Esophagus squamous epithelium (tissue), 5 donors: ENCODE data around the gene GSTO2. TPM values are rescaled to one million over a fixed set of nuclear protein-coding genes. Genes with fewer than 3 reads are reported as not detected.

Source experiments
- DNase-seq: peaks from one replicate; lab custom pipeline; 2025; lab: John Stamatoyannopoulos, UW
- H3K27ac ChIP-seq, 4 donors: fragments of 200-600 bp; sonication (generic); one replicate each; pipeline ENCODE4 v1.5.1; 2016 to 2019; ENCODE audit warnings: mild to moderate bottlenecking in 1 of 4
- H3K27me3 ChIP-seq, 4 donors: fragments of 200-600 bp; sonication (generic); 1 replicate in 3 of 4; 2 replicates in 1 of 4; pipeline versions ENCODE4 v1.5.1 to v1.6.0; 2017 to 2021; ENCODE audit warnings: antibody characterized with exemption in 1 of 4
- H3K36me3 ChIP-seq, 3 donors: fragments of 200-600 bp; sonication (generic); one replicate each; pipeline ENCODE4 v1.5.1; 2016 to 2019
- H3K4me1 ChIP-seq, 3 donors: fragments of 200-600 bp; sonication (generic); one replicate each; pipeline ENCODE4 v1.5.1; 2017 to 2019
- H3K4me3 ChIP-seq, 4 donors: fragments of 200-600 bp; sonication (generic); 1 replicate in 3 of 4; 2 replicates in 1 of 4; pipeline ENCODE4 v1.5.1; 2016 to 2019; ENCODE audit warnings: mild to moderate bottlenecking in 2 of 4, moderate library complexity in 1 of 4
- H3K9me3 ChIP-seq, 3 donors: fragments of 200-600 bp; sonication (generic); one replicate each; pipeline ENCODE4 v1.5.1; 2016 to 2019
- POLR2A ChIP-seq, 4 donors: fragments of 450-650 bp; IDR thresholded peaks; one replicate each; pipeline ENCODE4 v1.6.1; 2017; ENCODE audit warnings: antibody characterized with exemption in 4 of 4, mild to moderate bottlenecking in 4 of 4, moderate library complexity in 3 of 4
- WGBS, 2 donors: methylation state at CpG; one replicate each; pipeline ENCODE4 v1.1.5; 2018; 5-methylcytosine and 5-hydroxymethylcytosine counted together
- intact Hi-C: fragments of 100-400 bp; cut with DNase I; formaldehyde crosslinking; loops from one replicate; pipeline ENCODE4 v1.15.0; 2022
- small RNA-seq, 4 donors: library from RNA; depleted of rRNA; stranded (forward); fragments of <200 nt; gene quantifications; one replicate each; pipeline ENCODE3, GENCODE V24; 2016
- total RNA-seq, 4 donors: library from RNA; depleted of rRNA; stranded (reverse); fragments of >200 nt; gene quantifications; one replicate each; pipeline ENCODE4 v1.1.0, GENCODE V29; 2016
- TF ChIP-seq, protein P1 (sequence below), 6 experiments: fragments of 450-650 bp in 4 of 6; fragments of 200-600 bp in 2 of 6; sonication (generic) in 2 of 6; IDR thresholded peaks; one replicate each; pipeline ENCODE4 v1.5.1; 2016 to 2019; ENCODE audit warnings: antibody characterized with exemption in 6 of 6, mild to moderate bottlenecking in 4 of 6, moderate library complexity in 4 of 6
- donor health status: DM: yes; HTN: yes; CAD: no.

Gene GSTO2
- total RNA-seq, 4 donors from 2014 or later: 6.1 to 20.6 (median 13.8) TPM

DNA sequence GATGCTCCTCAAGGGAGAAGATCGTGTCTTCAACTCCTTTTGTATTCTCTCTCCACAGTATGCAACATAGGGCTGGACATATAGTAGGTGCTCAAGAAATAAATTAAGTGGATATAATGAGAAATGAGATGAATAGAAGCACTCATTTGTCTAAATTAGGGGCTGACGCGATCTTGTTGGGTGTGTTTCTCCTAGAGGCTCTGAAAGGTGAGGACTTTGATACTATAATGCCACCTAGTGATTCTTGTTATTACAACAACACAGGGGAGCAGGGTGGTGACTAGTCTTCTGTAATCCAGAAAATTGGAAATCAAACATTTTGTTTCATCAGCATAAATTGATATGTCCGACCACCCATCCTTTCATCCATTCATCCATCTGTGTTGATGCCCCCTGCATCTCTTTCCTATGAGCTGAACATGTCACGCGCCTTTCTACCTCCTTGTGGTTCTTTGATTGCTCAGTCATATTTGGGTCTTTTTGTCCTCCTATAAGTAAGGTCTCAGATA, 81.2 kb downstream of the GSTO2 start:
- intact Hi-C loops: loop anchor here (5.0 kb wide), 1 partner anchor 58 kb away; no protein-coding TSS in a partner anchor

DNA sequence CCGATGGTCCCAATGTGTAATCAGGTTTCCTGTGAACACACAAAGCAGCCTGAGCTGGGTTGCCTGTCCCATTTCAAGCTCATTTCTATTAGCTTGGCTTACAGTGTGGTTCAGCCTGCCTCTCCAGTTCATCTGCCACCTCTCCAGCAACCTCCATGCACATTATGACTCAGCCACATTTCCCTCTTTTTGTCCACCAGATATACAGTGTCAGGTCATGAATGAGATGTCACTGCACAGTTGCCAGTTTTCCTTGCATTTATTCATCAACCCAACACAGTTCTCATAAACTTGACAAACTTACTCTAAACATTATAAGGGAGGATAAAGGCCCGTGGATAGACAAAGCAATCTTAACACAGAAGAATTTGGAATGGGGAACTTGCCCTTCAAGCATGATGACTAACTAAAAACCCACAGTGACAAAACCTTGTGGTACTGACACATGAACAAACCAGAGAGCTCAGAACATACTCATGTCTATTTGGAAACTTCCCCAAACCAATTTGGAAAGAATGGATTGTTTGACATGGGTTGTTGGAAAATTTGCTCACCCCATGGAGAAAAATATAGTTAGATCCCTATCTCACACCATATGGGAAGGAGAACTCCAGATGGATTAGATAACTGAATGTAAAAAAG, 82.2 kb downstream of the GSTO2 start:
- intact Hi-C loops: loop anchor here (5.0 kb wide), 1 partner anchor 59 kb away; no protein-coding TSS in a partner anchor
- Histone ChIP-seq H3K4me1 (peaks cover 13 to 56% (median 15%) of the 10 kb centered on the region in 3 donors), H3K36me3 (no peaks in the 10 kb centered on the region), H3K27me3 (no peaks in the 10 kb centered on the region), H3K27ac (peak overlapping the region; percentile 63 to 86 (median 78)), H3K4me3 (no peak overlapping the region), H3K9me3 (no peaks in the 10 kb centered on the region)
- WGBS, 2 donors: 0 to 20% methylated on average over 1 to 2 of the region's 2 CpGs
- DNase-seq: no peak
- no peak for TF ChIP-seq POLR2A (IDR thresholded peaks at IDR 0.05)
- TF ChIP-seq, protein P1, sequence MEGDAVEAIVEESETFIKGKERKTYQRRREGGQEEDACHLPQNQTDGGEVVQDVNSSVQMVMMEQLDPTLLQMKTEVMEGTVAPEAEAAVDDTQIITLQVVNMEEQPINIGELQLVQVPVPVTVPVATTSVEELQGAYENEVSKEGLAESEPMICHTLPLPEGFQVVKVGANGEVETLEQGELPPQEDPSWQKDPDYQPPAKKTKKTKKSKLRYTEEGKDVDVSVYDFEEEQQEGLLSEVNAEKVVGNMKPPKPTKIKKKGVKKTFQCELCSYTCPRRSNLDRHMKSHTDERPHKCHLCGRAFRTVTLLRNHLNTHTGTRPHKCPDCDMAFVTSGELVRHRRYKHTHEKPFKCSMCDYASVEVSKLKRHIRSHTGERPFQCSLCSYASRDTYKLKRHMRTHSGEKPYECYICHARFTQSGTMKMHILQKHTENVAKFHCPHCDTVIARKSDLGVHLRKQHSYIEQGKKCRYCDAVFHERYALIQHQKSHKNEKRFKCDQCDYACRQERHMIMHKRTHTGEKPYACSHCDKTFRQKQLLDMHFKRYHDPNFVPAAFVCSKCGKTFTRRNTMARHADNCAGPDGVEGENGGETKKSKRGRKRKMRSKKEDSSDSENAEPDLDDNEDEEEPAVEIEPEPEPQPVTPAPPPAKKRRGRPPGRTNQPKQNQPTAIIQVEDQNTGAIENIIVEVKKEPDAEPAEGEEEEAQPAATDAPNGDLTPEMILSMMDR (IDR thresholded peaks at IDR 0.05): no peak

More for the DNA sequence above, 81.2 kb downstream of the GSTO2 start:
- Histone ChIP-seq H3K36me3 (no peaks in the 10 kb centered on the region), H3K9me3 (no peaks in the 10 kb centered on the region), H3K4me1 (peaks cover 13 to 56% (median 15%) of the 10 kb centered on the region in 3 donors), H3K27me3 (no peaks in the 10 kb centered on the region), H3K27ac (peak overlapping the region; percentile 66 to 86 (median 78)), H3K4me3 (peak overlapping the region in 3 of 4 donors; percentile 8 to 44 (median 17))
- 18 to 25% methylated on average over 6 of the region's 6 CpGs for WGBS, 2 donors
- TF ChIP-seq, protein P1 (IDR thresholded peaks at IDR 0.05): peak; percentile 38 to 82 (median 58)
- TF ChIP-seq POLR2A (IDR thresholded peaks at IDR 0.05): no peak
- no peak for DNase-seq

DNA sequence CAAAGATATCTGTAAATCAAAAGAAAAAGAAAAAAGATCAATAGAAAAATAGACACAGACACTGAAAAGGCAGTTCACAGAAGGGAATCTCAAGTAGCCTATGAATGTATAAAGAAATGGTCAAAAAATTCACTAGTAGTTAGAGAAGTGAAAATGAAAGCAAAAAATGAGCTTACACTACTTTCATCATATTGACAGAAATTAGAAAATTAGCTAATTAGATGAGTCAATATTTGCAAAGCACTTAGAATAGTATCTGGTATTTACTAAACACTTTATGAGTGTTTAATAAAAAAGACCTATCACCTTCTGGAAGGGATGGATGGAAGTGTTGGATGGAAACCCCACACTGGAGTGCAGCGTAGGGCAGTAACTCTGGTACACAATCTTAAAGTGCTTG, 82.9 kb downstream of the GSTO2 start:
- H3K27ac ChIP-seq: peak overlapping the region in 3 of 4 donors; percentile 63 to 85 (median 71)
- H3K4me1 ChIP-seq: peaks cover 13 to 56% (median 15%) of the 10 kb centered on the region in 3 donors
- no peaks in the 10 kb centered on the region for H3K9me3 ChIP-seq
- DNase-seq: no peak
- no peak overlapping the region for H3K4me3 ChIP-seq
- 72 to 85% methylated on average over 1 of the region's 1 CpG for WGBS, 2 donors
- no peaks in the 10 kb centered on the region for H3K27me3 ChIP-seq
- intact Hi-C loops: loop anchor here (5.0 kb wide), 1 partner anchor 60 kb away; no protein-coding TSS in a partner anchor
- TF ChIP-seq, protein P1 (IDR thresholded peaks at IDR 0.05): no peak
- no peak for TF ChIP-seq POLR2A (IDR thresholded peaks at IDR 0.05)
- no peaks in the 10 kb centered on the region for H3K36me3 ChIP-seq

DNA sequence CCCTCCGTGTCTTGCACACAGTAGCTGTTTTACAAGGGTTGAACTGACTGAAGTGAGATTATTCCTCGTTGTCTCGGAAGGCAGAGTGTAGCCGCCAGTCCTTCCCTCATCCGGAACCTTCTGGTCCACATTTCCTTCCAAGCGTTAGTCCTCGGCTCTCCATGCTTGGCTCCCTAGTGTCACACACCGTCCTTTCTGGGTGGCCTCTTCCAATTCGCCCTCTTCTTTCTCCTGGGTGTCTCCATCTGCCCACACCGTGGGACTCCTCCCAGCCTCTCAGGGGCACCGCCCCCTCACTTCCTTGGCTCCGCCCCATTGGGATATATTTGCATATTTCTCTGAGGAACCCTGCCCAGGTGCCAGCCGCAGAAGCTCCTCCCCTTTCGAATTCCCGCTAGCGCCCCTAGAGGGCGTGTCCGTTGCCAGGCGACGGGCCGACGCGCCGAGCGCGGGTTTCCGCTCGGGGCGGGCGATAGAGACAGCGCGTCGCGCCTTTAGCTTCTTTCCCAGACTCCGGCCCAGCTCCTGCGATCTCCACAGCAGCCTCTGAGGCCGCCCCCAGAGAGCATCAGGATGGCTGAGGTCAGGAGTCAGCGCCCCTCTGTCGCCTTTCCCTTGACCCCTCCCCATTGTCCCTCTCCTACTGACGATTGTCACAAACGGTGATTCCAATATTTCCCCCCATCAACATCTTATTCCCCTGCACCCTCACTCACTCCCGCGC, 84.5 kb downstream of the GSTO2 start, which contains the start of gene CFAP58:
Gene CFAP58 (plus strand): TSS at position 509 of the 724 bp plus-strand sequence. CDS start 65 bp downstream, at position 574.
- Histone ChIP-seq H3K36me3 (no peaks in the 10 kb centered on the region), H3K9me3 (no peaks in the 10 kb centered on the region), H3K4me1 (peaks cover 13 to 52% (median 15%) of the 10 kb centered on the region in 3 donors), H3K4me3 (peak within 1 kb of the TSS; percentile 22 to 66 (median 44)), H3K27ac (peak within 1 kb of the TSS in 2 of 4 donors; percentile 48 to 61), H3K27me3 (no peaks in the 10 kb centered on the region)
- DNase-seq: peak; percentile 58
- intact Hi-C loops: loop anchor here (5.0 kb wide), 1 partner anchor 61 kb away; no protein-coding TSS in a partner anchor
- peak in 1 of 4 donors; percentile 57 for TF ChIP-seq POLR2A (IDR thresholded peaks at IDR 0.05)
- TF ChIP-seq, protein P1 (IDR thresholded peaks at IDR 0.05): peak; percentile 40 to 85 (median 72)
- 3 to 4% methylated on average over 26 to 43 of the region's 43 CpGs for WGBS, 2 donors

Small RNAs within 50 kb of the gene (small RNA-seq; reads per million reads assigned to genes)
- gene MIR4482: 0 to 0.30 (median 0.12) reads per million in 4 donors

Other genes starting within 250 kb of the GSTO2 start
- gene COL17A1, start 183.3 kb upstream of the GSTO2 start, total RNA-seq: 100 to 1,000 TPM; 150 to 202 (median 191) TPM
- 1 to 10 TPM; 2.7 to 9.3 (median 6.3) TPM for gene SFR1, start 147.0 kb upstream of the GSTO2 start, total RNA-seq
- under 1 TPM in 2 of 4 donors, not detected in 2; 0.19 to 0.38 TPM for gene CFAP43, start 36.8 kb upstream of the GSTO2 start, total RNA-seq
- 100 to 1,000 TPM in 1 of 4 donors, 10 to 100 TPM in 3; 43.8 to 115 (median 78.0) TPM for gene GSTO1, start 14.3 kb upstream of the GSTO2 start, total RNA-seq
- 10 to 100 TPM; 37.6 to 61.6 (median 38.4) TPM for gene ITPRIP, start 69.3 kb downstream of the GSTO2 start, total RNA-seq
- gene CFAP58, start 84.6 kb downstream of the GSTO2 start, total RNA-seq: under 1 TPM in 3 of 4 donors, not detected in 1; 0.13 to 0.41 (median 0.19) TPM